SK-N-SH treated with all-trans-retinoic acid at 6 μM for 48 hours (cell line): ENCODE results near the gene CCDC78.

ENCODE experiments used
- ARNTL ChIP-seq: fragments of 450-650 bp; formaldehyde crosslinking; IDR thresholded peaks from 2 replicates; pipeline ENCODE4 v1.5.0; 2020; ENCODE audit warnings: low read depth, mild to moderate bottlenecking, moderate library complexity, borderline replicate concordance
- BACH2 ChIP-seq: fragments of 250-450 bp; sonication (Bioruptor Pico); IDR thresholded peaks from 2 replicates; pipeline ENCODE4 v1.9.0; 2021; ENCODE audit warnings: mild to moderate bottlenecking, borderline replicate concordance
- CREB5 ChIP-seq: fragments of 250-450 bp; sonication (Bioruptor Pico); IDR thresholded peaks from 2 replicates; pipeline ENCODE4 v1.5.1; 2020; ENCODE audit warnings: low read depth, mild to moderate bottlenecking, moderate library complexity
- CSDC2 ChIP-seq: fragments of 250-450 bp; sonication (Bioruptor Pico); IDR thresholded peaks from 2 replicates; pipeline ENCODE4 v1.5.0; 2020; ENCODE audit warnings: mild to moderate bottlenecking, moderate library complexity
- ESRRG ChIP-seq: fragments of 250-450 bp; sonication (Bioruptor Pico); IDR thresholded peaks from 2 replicates; pipeline ENCODE4 v1.6.1; 2021; ENCODE audit warnings: mild to moderate bottlenecking
- GLIS3 ChIP-seq: fragments of 250-450 bp; sonication (Bioruptor Pico); IDR thresholded peaks from 2 replicates; pipeline ENCODE4 v1.5.0; 2020; ENCODE audit warnings: mild to moderate bottlenecking, moderate library complexity
- OSR1 ChIP-seq: fragments of 250-450 bp; sonication (Bioruptor Pico); IDR thresholded peaks from 2 replicates; pipeline ENCODE4 v1.8.0; 2022; ENCODE audit warnings: moderate library complexity, mild to moderate bottlenecking, inconsistent platforms
- PATZ1 ChIP-seq: fragments of 250-450 bp; sonication (Bioruptor Pico); IDR thresholded peaks from 2 replicates; pipeline ENCODE4 v1.8.0; 2020; ENCODE audit warnings: mild to moderate bottlenecking, moderate library complexity, borderline replicate concordance
- POU6F1 ChIP-seq: fragments of 250-450 bp; sonication (Bioruptor Pico); IDR thresholded peaks from 2 replicates; pipeline ENCODE4 v1.8.0; 2021; ENCODE audit warnings: low read depth, mild to moderate bottlenecking, moderate library complexity, borderline replicate concordance
- PPARA ChIP-seq: fragments of 250-450 bp; sonication (Bioruptor Pico); IDR thresholded peaks from 2 replicates; pipeline ENCODE4 v1.5.0; 2020; ENCODE audit warnings: mild to moderate bottlenecking, borderline replicate concordance
- TCF4 ChIP-seq: fragments of 250-450 bp; sonication (Bioruptor Pico); IDR thresholded peaks from 2 replicates; pipeline ENCODE4 v1.8.0; 2021; ENCODE audit warnings: mild to moderate bottlenecking, moderate library complexity, borderline replicate concordance
- ZFP3 ChIP-seq: fragments of 250-450 bp; sonication (Bioruptor Pico); IDR thresholded peaks from 2 replicates; pipeline ENCODE4 v1.5.0; 2020; ENCODE audit warnings: mild to moderate bottlenecking, moderate library complexity
- ZFP30 ChIP-seq: fragments of 450-650 bp; formaldehyde crosslinking; IDR thresholded peaks from 2 replicates; pipeline ENCODE4 v1.5.0; 2022; ENCODE audit warnings: mild to moderate bottlenecking, moderate library complexity
- ZNF565 ChIP-seq: fragments of 450-650 bp; formaldehyde crosslinking; conservative IDR thresholded peaks from 2 replicates; pipeline ENCODE4 v1.5.0; 2020; ENCODE audit warnings: low read depth, mild to moderate bottlenecking, moderate library complexity

GRCh38 chr16:709566-710499, 16.4 kb downstream of the CCDC78 start:
- no peak for TF ChIP-seq PATZ1 (CRISPR knock-in tag)
- no peak for TF ChIP-seq GLIS3
- no peak for TF ChIP-seq ARNTL (CRISPR knock-in tag)
- no peak for TF ChIP-seq ESRRG
- no peak for TF ChIP-seq ZFP3 (CRISPR knock-in tag)
- TF ChIP-seq TCF4, result no peak
- no peak for TF ChIP-seq CREB5 (CRISPR knock-in tag)
- no peak for TF ChIP-seq ZFP30
- TF ChIP-seq OSR1, result no peak
- no peak for TF ChIP-seq CSDC2 (CRISPR knock-in tag)
- TF ChIP-seq ZNF565 (CRISPR knock-in tag), result no peak
- TF ChIP-seq PPARA (CRISPR knock-in tag), result no peak
- no peak for TF ChIP-seq POU6F1
- TF ChIP-seq BACH2 (CRISPR knock-in tag), result no peak
